ENCODE measurements around the gene UBE2H.
A peak's percentile ranks its signal among the peaks of the same experiment; 100 is the strongest.

Gene UBE2H

DNA sequence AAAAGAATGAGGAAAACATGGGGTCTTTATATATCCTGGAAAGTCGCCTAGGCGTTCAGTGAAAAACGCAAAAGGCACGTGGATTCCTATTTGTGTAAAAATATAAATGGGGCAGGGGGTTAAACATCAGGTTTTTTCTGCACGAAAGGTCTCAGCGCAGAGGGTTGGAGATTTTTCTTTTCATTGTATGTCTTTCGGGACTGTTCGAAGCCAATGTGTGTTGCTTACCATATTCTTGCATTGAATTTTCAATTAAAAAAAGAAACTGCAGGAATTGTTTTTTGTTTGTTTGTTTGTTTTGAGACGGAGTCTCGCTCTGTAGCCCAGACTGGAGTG is 169.2 kb downstream of the UBE2H start:
- Histone ChIP-seq H3K27ac (ENCODE audit: insufficient read depth, low read length, poor library complexity, severe bottlenecking) (no peak overlapping the region), H3K4me3 (ENCODE audit: insufficient read depth, low read depth, low read length, poor library complexity, severe bottlenecking) (no peak overlapping the region), H3K36me3 (ENCODE audit: control insufficient read depth, insufficient read depth, low read length) (no peaks in the 10 kb centered on the region), H3K9me3 (ENCODE audit: control insufficient read depth, low read length) (no peaks in the 10 kb centered on the region), H3K4me1 (ENCODE audit: control insufficient read depth, insufficient read depth, low read length, poor library complexity, severe bottlenecking) (peaks cover 67% of the 10 kb centered on the region), H3K27me3 (replicated peaks; ENCODE audit: control insufficient read depth, insufficient read depth, low read length, poor library complexity, severe bottlenecking) (peaks cover 84% of the 10 kb centered on the region)
- DNase-seq = no peak

DNA sequence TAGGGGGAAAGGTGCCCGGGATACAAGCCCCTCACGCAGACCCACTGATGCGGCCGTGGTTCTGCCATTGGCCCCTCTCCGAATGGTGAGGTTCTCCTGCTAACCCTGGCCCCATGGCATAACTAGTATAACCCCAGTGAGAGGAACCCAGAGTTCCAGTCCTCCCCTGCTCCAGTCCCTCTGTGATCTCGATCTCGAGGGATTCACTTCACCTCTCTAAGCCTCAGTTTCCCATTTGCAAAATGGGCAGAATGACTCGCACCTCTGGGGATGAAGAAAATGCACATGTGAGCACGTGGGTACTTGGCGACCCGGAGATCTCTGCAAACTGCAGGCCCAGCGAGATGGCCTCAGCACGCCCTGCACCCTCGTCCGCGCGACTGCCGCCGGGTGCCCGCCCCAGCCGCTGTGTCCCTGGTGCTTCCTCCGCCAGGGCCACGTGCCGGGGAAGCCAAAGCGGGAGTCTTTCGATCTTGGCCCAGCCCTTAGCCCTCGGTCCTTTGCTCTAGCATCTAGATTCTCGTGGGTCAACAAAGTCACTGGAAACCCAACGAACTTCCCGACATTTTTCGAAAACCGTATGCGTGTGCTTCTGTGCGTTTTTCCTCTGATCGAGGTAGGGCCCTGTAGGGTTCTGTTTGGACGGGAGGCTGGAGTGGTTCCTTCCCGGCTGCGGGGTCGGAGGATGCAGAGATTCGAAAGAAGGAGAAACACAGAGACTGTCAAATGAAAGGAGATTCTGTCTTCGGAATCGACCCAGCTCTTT is 169.8 kb downstream of the UBE2H start:
- H3K9me3 ChIP-seq (ENCODE audit: control insufficient read depth, low read length) = no peaks in the 10 kb centered on the region
- no peak overlapping the region for H3K4me3 ChIP-seq (ENCODE audit: insufficient read depth, low read depth, low read length, poor library complexity, severe bottlenecking)
- H3K36me3 ChIP-seq (ENCODE audit: control insufficient read depth, insufficient read depth, low read length) = no peaks in the 10 kb centered on the region
- no peak for DNase-seq
- peaks cover 90% of the 10 kb centered on the region for H3K27me3 ChIP-seq (replicated peaks; ENCODE audit: control insufficient read depth, insufficient read depth, low read length, poor library complexity, severe bottlenecking)
- H3K27ac ChIP-seq (ENCODE audit: insufficient read depth, low read length, poor library complexity, severe bottlenecking) = no peak overlapping the region
- H3K4me1 ChIP-seq (ENCODE audit: control insufficient read depth, insufficient read depth, low read length, poor library complexity, severe bottlenecking) = peaks cover 70% of the 10 kb centered on the region

DNA sequence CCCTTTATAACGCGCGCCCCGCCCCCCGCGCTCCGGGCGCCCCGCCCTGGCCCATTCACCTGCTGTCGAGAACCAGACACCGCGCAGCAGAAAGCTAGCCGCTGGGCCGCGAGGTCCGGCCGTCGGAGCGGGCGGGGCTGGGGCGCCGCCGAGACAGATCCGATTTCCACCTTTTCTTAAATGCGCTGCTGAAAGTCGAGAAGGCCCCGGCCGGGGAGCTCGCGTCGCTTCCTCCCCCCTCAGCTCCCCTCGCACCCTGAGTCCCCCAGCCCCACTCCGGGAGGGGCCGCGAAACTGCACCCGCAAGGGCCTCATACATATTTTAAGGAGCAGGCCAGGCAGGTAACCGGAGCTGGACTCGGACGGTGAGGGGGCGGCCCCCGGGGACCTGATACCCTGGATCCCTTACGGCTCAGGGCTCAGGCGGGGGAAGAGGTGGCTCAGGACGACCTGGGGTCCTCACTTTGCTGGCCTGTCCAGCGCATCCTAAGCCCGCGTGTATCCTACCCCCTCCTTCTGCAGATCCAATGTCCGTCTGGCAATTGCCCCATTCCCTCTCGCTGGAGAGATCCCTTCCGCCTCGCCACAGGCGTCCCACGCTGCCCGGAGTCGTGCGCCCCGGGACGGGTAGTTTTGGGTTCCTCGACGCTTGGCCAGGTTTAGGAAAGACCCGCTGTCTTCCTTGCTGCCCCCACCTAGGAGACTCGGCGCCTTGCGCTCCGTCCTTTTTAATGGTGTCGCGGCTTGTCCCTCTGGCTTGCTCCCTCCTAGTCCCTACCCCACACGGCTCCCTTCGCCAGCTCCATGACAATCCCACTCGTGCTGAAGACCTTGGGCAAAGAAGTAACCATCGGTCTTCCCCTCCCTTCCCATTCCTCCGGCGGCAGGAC is 170.6 kb downstream of the UBE2H start:
- Histone ChIP-seq H3K27me3 (replicated peaks; ENCODE audit: control insufficient read depth, insufficient read depth, low read length, poor library complexity, severe bottlenecking) (peaks cover 96% of the 10 kb centered on the region), H3K9me3 (ENCODE audit: control insufficient read depth, low read length) (no peaks in the 10 kb centered on the region), H3K4me3 (ENCODE audit: insufficient read depth, low read depth, low read length, poor library complexity, severe bottlenecking) (peak overlapping the region; percentile 46), H3K27ac (ENCODE audit: insufficient read depth, low read length, poor library complexity, severe bottlenecking) (no peak overlapping the region), H3K4me1 (ENCODE audit: control insufficient read depth, insufficient read depth, low read length, poor library complexity, severe bottlenecking) (peaks cover 70% of the 10 kb centered on the region), H3K36me3 (ENCODE audit: control insufficient read depth, insufficient read depth, low read length) (no peaks in the 10 kb centered on the region)
- no peak for DNase-seq

DNA sequence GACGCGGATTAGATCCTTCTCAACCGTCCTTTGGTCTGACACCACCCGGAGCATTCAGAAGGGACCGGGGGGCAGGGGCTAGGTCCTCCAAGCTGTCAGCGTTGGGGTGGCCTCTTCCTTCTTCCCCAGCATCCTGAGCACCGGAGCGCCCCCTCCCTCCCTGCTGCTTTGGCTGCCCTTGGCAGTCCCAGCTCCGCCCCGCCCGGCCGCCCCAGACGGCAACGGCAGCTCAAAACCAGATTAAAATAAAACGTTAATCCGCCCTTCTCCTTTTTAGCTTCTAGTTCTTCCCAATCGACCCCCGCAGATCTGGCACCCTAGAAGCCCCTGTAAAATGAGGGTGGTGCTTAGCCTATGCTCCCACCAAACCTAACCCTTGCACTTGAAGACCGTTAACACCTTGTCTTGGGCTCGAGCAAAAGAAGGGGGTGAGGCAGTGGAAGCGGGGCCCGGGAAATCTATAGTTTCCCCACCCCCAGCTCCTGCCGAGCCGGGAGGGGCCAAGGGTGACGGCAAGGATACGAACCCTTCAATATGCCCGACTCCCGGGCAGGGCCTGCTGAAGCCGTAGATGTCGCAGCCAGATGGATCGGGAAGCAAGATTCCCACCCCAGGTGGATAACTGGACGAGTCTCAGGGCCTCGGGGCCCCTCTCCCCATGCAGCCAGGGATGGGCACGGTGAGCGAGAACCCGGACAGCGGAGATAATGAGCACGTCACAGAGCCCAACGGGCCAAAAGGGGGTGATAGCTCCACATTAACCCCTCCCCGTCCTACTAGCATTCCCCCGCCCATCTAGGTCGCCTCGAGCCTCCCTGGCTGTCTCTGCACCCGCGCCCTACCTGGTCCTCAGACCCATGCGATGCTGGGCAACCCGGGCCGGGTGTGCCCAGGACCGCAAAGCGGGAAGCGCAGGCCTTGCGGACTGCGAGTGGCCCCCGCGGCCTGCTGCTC is 171.5 kb downstream of the UBE2H start:
- peaks cover 88% of the 10 kb centered on the region for H3K27me3 ChIP-seq (replicated peaks; ENCODE audit: control insufficient read depth, insufficient read depth, low read length, poor library complexity, severe bottlenecking)
- no peaks in the 10 kb centered on the region for H3K9me3 ChIP-seq (ENCODE audit: control insufficient read depth, low read length)
- H3K4me1 ChIP-seq (ENCODE audit: control insufficient read depth, insufficient read depth, low read length, poor library complexity, severe bottlenecking) = peaks cover 70% of the 10 kb centered on the region
- H3K27ac ChIP-seq (ENCODE audit: insufficient read depth, low read length, poor library complexity, severe bottlenecking) = no peak overlapping the region
- peak overlapping the region; percentile 54 for H3K4me3 ChIP-seq (ENCODE audit: insufficient read depth, low read depth, low read length, poor library complexity, severe bottlenecking)
- no peak for DNase-seq
- H3K36me3 ChIP-seq (ENCODE audit: control insufficient read depth, insufficient read depth, low read length) = no peaks in the 10 kb centered on the region

Measured in effector memory CD4-positive, alpha-beta T cell (primary cell).